Measurements from ENCODE around the gene SNTG2.

Gene SNTG2

DNA sequence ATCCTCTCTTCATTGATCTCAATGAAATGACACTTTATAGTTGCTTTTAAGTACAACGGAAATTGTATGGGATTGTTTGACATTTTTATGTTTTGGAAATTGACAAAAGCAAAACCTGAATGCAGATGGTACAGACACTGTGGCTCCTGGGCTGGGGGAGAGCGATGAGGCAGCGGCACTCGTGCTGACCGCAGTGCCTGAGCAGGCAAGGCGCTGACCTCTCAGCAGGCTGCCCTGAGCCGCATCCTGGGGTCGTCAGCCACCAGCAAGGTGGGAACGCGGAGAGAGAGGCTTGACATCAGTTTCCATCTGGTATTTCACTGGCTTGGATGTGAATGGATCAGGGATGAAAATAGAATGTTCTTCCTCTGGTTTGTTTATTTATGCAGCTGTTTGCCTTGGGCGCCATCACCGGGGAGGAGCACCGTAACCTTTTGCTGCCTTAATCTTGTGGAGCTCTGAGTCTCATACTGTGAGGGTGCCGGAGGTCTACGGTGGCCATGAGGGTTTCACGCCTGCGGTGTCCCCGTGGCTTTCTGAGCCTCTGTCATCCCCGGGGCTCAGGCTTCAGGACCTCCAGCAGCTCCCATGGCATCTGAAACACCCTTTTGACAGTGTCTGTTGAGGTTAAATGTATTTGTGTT, 367.8 kb downstream of the SNTG2 start:
- no peak for DNase-seq (ENCODE audit: low spot score)

GRCh38 chr2:1319393-1319792, 368.7 kb downstream of the SNTG2 start:
- no peak for DNase-seq (ENCODE audit: low spot score)

GRCh38 chr2:1321321-1321720, 370.7 kb downstream of the SNTG2 start:
- DNase-seq (ENCODE audit: low spot score), result no peak

GRCh38 chr2:1324884-1325283, 374.2 kb downstream of the SNTG2 start:
- DNase-seq (ENCODE audit: low spot score), result no peak

DNA sequence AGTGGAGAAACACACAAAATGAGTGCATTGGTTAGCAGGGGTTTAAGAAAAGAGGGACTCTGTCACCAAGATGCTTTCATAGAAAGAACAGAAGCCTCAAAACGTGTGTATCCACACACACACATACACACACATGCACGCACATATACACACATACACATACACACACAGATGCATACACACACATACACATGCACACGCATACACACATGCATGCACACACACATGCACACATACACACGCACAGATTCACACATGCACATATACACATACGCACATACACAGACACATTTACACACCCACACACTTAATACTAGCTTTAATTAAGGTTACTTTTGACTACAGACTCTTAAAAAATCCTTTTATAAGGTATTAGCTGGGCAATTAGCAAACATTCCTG, 378.0 kb downstream of the SNTG2 start:
- DNase-seq (ENCODE audit: low spot score), result no peak

DNA sequence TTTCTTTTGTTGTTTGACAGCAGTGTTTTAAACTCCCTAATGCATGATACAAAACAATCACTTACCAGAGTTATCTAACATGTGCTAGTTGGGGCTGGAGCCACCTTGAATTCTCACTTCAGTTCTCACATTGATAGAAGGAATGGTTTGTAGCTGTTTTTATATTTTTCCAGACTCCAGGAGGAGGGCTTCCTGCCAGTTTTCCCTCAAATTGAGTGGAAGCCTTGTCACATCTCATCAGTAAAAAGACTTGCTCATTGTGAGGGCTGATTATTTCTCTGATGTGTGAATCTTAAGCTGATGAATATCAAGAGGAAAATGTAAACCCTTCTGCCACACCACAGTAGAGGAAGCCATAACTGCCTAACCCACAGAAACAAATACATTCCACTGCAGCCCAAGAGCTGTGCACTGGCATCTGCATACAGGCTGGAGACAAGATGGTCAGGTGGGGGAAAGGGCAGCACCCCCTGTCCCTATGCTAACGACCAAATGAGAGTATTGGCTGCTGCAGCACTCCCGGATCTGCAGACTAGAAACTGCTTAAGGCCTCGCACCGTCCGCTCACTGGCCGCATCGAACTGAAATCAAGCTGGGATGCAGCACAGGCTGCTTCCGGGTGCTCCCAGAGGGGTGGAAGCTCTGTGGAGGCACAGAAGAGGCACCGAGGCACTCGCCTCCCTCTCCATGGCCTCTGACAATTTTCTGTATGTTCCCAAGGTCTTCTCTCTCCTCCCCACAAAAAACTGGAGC, 388.9 kb downstream of the SNTG2 start:
- no peak for DNase-seq (ENCODE audit: low spot score)

DNA sequence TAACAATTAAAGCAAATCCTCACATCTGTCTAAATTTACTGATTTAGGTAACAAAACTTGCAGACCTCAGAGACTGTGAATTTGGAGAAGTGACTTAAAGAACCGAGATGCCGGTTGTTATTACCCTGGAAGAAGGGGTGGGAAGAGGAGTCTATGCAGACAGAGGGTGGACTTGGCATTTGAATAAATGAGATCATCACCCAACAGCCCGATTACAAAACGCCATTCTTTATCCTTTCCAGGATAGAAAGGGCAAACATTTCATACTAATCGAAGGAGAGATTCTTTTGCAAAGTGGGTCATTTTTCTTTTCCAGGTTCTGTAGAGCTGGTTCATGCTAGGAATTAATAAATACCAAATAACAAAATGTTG, 389.5 kb downstream of the SNTG2 start:
- DNase-seq (ENCODE audit: low spot score), result no peak

GRCh38 chr2:1341404-1342120, 390.9 kb downstream of the SNTG2 start:
- DNase-seq (ENCODE audit: low spot score), result no peak

- no peak for DNase-seq (ENCODE audit: low spot score)
Observed at GRCh38 chr2:1348789-1349188, 398.1 kb downstream of the SNTG2 start.

GRCh38 chr2:1350111-1350510, 399.5 kb downstream of the SNTG2 start:
- DNase-seq (ENCODE audit: low spot score), result no peak

GRCh38 chr2:1353124-1353523, 402.5 kb downstream of the SNTG2 start:
- no peak for DNase-seq (ENCODE audit: low spot score)

DNA sequence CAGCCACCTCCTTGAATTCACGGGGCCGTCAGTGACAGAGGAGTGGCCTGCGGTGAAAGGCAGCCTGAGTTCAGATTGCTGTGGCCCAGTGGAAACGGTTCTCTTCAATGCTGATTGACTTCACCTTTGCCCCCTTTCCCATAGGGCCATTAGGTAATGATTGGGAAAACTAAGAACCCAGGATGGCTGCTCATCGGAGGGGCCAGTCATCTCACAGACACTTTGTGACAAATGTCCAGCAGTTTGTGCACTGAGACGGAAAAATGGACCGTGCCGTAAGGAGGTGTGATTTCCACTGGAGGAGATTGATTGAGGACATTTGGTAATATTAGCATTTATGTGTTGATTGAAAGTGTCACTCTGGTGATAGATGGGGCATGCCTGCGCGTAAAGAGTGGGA, 402.9 kb downstream of the SNTG2 start:
- DNase-seq (ENCODE audit: low spot score), result no peak

DNA sequence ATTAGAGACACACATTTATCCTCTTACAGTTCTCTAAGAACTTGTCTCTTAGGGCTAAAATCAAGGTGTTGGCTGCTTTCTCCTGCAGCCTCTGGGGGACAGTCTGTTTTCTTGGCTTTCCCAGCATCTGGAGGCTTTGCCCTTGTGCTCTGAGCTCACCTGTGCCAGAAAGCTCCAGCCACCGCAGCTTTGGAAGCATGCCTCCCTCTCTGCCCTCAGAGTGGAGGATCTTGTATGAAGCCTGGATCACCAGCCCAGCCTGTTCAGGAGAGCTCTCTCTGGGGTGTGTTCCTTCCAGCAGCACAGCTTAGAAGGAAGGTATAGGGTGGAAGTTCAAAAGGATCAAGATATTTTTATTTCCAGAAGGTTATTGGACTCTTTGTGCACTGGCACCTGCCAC, 409.5 kb downstream of the SNTG2 start:
- no peak for DNase-seq (ENCODE audit: low spot score)

- DNase-seq (ENCODE audit: low spot score), result no peak
Observed at GRCh38 chr2:1360557-1361250, 410.1 kb downstream of the SNTG2 start.

DNA sequence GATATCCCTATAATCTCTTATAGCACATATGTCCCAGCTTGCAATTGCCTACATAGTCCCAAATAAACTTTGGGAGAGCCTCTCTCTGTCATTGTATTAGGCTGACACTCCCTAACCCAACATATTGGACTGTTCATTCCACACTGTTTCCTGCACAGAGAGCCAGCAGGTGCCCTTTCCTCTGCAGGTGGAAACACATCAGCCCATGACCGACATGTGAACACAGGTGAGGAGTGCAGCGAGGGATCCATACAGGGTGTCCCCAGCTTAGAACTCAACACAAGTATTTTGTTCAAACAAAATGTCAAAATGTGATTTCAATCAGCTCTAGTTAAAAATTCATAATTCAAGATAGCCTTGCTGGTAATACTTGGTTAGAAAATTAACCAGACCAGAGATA, 412.7 kb downstream of the SNTG2 start:
- DNase-seq (ENCODE audit: low spot score), result no peak

GRCh38 chr2:1366546-1367134, 416.0 kb downstream of the SNTG2 start:
- no peak for DNase-seq (ENCODE audit: low spot score)

GRCh38 chr2:1367601-1368000, 417.0 kb downstream of the SNTG2 start:
- no peak for DNase-seq (ENCODE audit: low spot score)

- no peak for DNase-seq (ENCODE audit: low spot score)
Observed at GRCh38 chr2:1369905-1370304, 419.3 kb downstream of the SNTG2 start.

DNA sequence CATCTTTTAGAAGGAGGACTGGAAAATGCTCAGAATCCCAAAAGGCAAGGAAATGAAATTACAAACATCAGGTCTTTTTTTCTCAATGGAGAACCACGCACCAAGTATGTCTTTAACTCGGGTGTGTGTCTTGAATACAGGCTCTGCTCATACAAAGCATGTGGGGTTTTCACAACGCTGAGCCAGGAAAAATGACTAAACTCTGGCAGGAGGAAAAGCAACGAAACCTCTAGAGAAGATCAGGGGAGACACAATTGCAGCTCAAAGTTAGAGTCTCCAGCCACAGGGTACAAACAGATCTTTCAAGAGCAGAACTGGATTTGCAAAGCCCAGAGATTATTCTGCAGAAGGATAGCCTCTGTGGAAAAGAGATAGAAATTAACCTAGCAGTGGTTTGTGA, 419.8 kb downstream of the SNTG2 start:
- no peak for DNase-seq (ENCODE audit: low spot score)

DNA sequence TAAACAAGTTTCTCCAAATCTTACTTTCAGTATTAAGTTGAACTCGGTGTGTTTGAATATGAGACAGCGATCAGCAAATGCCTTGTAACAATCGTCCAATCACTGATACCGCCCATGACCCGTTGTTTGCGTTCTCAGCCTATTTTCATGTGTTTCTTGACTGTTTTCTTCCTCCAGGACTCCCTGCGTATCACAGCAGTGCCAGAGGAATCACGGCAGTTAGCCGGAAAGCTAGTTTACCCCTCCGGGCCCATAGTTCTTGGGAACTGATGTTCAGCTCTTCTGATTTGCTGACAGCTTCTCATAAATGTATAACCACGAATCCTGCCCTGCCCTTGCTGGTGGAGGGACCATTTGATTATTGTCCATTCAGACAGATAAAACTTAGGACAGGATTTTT, 420.4 kb downstream of the SNTG2 start:
- no peak for DNase-seq (ENCODE audit: low spot score)

- DNase-seq (ENCODE audit: low spot score), result no peak
Observed at GRCh38 chr2:1373830-1374229, 423.2 kb downstream of the SNTG2 start.

- DNase-seq (ENCODE audit: low spot score), result no peak
Observed at GRCh38 chr2:1374287-1374686, 423.6 kb downstream of the SNTG2 start.

Data from HuH-7 (cell line).